ENCODE data around the gene PLP2. TPM values are rescaled to one million over a fixed set of nuclear protein-coding genes. Genes with fewer than 3 reads are reported as not detected.

Gene PLP2
- total RNA-seq, 3 donors from 2014 or later (not counting 1 experiment from before 2014, with no cell fraction given): 29.3 to 69.7 (median 34.8) TPM

GRCh38 chrX:49183701-49184281 lies 12.1 kb downstream of the PLP2 start:
- ATAC-seq (no peak), DNase-seq (no peak)
- Mint-ChIP-seq H3K36me3 (no peaks in the 10 kb centered on the region), H3K4me1 (peaks cover 6 to 32% of the 10 kb centered on the region in 2 donors), H3K4me3 (peak overlapping the region; percentile 64), H3K27me3 (ENCODE audit: low read depth in 2 of 2) (no peaks in the 10 kb centered on the region), H3K27ac (peak overlapping the region in 1 of 2 donors; percentile 63), H3K9me3 (no peaks in the 10 kb centered on the region)
- no peaks in the 10 kb centered on the region for H3K27me3 ChIP-seq (ENCODE audit: control insufficient read depth, insufficient read depth, low read length)
- TF ChIP-seq, protein P1, sequence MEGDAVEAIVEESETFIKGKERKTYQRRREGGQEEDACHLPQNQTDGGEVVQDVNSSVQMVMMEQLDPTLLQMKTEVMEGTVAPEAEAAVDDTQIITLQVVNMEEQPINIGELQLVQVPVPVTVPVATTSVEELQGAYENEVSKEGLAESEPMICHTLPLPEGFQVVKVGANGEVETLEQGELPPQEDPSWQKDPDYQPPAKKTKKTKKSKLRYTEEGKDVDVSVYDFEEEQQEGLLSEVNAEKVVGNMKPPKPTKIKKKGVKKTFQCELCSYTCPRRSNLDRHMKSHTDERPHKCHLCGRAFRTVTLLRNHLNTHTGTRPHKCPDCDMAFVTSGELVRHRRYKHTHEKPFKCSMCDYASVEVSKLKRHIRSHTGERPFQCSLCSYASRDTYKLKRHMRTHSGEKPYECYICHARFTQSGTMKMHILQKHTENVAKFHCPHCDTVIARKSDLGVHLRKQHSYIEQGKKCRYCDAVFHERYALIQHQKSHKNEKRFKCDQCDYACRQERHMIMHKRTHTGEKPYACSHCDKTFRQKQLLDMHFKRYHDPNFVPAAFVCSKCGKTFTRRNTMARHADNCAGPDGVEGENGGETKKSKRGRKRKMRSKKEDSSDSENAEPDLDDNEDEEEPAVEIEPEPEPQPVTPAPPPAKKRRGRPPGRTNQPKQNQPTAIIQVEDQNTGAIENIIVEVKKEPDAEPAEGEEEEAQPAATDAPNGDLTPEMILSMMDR (IDR thresholded peaks at IDR 0.05): no peak
- WGBS (ENCODE audit: insufficient coverage): 94% methylated on average over 18 of the region's 18 CpGs
- intact Hi-C loops (cut with micrococcal nuclease): no loop called here
- H3K4me3 ChIP-seq (ENCODE audit: low read length): no peak overlapping the region
- H3K9me3 ChIP-seq (ENCODE audit: control insufficient read depth, insufficient read depth, low read length): no peaks in the 10 kb centered on the region
- peaks cover 12% of the 10 kb centered on the region for H3K36me3 ChIP-seq (ENCODE audit: control insufficient read depth, insufficient read depth, low read length)
- no peak overlapping the region for H3K27ac ChIP-seq (ENCODE audit: low read length)
- H3K4me1 ChIP-seq (ENCODE audit: control insufficient read depth, insufficient read depth, low read length): peaks cover 27% of the 10 kb centered on the region

- DNase-seq (peak in 1 of 2 donors; percentile 51), ATAC-seq (peak; percentile 22 to 44 (median 30))
- WGBS (ENCODE audit: insufficient coverage): 37% methylated on average over 46 of the region's 46 CpGs
- no peak overlapping the region for H3K27ac ChIP-seq (ENCODE audit: low read length)
- peaks cover 9% of the 10 kb centered on the region for H3K36me3 ChIP-seq (ENCODE audit: control insufficient read depth, insufficient read depth, low read length)
- intact Hi-C loops (cut with micrococcal nuclease): no loop called here
- H3K4me1 ChIP-seq (ENCODE audit: control insufficient read depth, insufficient read depth, low read length): peaks cover 27% of the 10 kb centered on the region
- no peaks in the 10 kb centered on the region for H3K9me3 Mint-ChIP-seq
- no peaks in the 10 kb centered on the region for H3K36me3 Mint-ChIP-seq
- H3K4me1 Mint-ChIP-seq: peaks cover 6 to 35% of the 10 kb centered on the region in 2 donors
- no peaks in the 10 kb centered on the region for H3K9me3 ChIP-seq (ENCODE audit: control insufficient read depth, insufficient read depth, low read length)
- TF ChIP-seq, protein P1 (IDR thresholded peaks at IDR 0.05): no peak
- H3K27ac Mint-ChIP-seq: peak overlapping the region in 1 of 2 donors; percentile 63
- peak overlapping the region; percentile 23 for H3K4me3 ChIP-seq (ENCODE audit: low read length)
- H3K27me3 Mint-ChIP-seq (ENCODE audit: low read depth in 2 of 2): no peaks in the 10 kb centered on the region
- peak overlapping the region; percentile 64 for H3K4me3 Mint-ChIP-seq
- no peaks in the 10 kb centered on the region for H3K27me3 ChIP-seq (ENCODE audit: control insufficient read depth, insufficient read depth, low read length)
These were observed 12.9 kb downstream of the PLP2 start for GRCh38 chrX:49184294-49185281.

- DNase-seq (peak; percentile 67 to 81), ATAC-seq (peak; percentile 19 to 44 (median 39))
- peaks cover 33% of the 10 kb centered on the region for H3K4me1 ChIP-seq (ENCODE audit: control insufficient read depth, insufficient read depth, low read length)
- TF ChIP-seq, protein P1 (IDR thresholded peaks at IDR 0.05): peak; percentile 35
- Mint-ChIP-seq H3K9me3 (no peaks in the 10 kb centered on the region), H3K27me3 (ENCODE audit: low read depth in 2 of 2) (no peaks in the 10 kb centered on the region), H3K4me3 (peak within 1 kb of the TSS; percentile 64), H3K36me3 (no peaks in the 10 kb centered on the region), H3K27ac (peak within 1 kb of the TSS; percentile 53 to 76), H3K4me1 (peaks cover 6 to 44% of the 10 kb centered on the region in 2 donors)
- peaks cover 6% of the 10 kb centered on the region for H3K36me3 ChIP-seq (ENCODE audit: control insufficient read depth, insufficient read depth, low read length)
- H3K27me3 ChIP-seq (ENCODE audit: control insufficient read depth, insufficient read depth, low read length): no peaks in the 10 kb centered on the region
- peak within 1 kb of the TSS; percentile 51 for H3K4me3 ChIP-seq (ENCODE audit: low read length)
- WGBS (ENCODE audit: insufficient coverage): 14% methylated on average over 58 of the region's 62 CpGs
- H3K9me3 ChIP-seq (ENCODE audit: control insufficient read depth, insufficient read depth, low read length): no peaks in the 10 kb centered on the region
- peak within 1 kb of the TSS; percentile 47 for H3K27ac ChIP-seq (ENCODE audit: low read length)
- intact Hi-C loops (cut with micrococcal nuclease): no loop called here
These were observed 14.7 kb downstream of the PLP2 start, which contains the start of gene PRICKLE3 for GRCh38 chrX:49186125-49187027. Gene PRICKLE3, minus strand, starts transcription at chrX:49186373. Its CDS starts 76 bp downstream, at chrX:49186297.

Data from natural killer cell (primary cell).